ENCODE results near the gene PPIP5K1. TPM values are rescaled to one million over a fixed set of nuclear protein-coding genes. Genes with fewer than 3 reads are reported as not detected.

The PPIP5K1 gene
- total and polyA plus RNA-seq, 2 of the 4 experiments (the other 2 are of a cell fraction), result 12.7 to 14.2 TPM

DNA sequence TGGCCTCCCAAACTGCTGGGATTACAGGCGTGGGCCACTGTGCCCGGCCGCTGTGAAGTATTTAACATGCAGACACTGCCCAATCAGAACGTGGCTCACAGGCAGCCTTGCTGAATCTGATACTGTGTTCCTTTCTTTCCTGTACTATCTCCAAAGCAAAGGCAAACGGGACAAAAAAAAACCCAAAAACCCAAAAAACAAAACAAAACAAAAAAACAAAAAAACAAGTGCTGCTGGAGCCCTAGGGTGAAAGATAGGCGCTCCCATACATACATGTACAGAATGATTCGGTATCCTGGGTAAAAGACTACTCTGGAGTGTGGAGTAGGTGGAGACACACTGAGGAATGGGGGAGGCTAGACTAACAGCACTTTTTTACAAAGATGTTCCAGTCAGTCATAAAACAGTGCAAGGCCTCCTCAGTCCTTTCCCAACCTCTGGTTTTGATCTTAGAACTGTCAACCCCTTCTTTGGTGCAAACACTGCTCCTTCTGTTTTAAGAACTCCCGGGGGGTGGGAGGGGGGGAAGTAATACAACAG, 80.3 kb downstream of the PPIP5K1 start:
- ATAC-seq (ENCODE audit: low read depth) (no peak), DNase-seq (no peak)
- Histone ChIP-seq H3K4me3 (ENCODE audit: insufficient read depth, low read depth, low read length) (peak overlapping the region; percentile 54), H4K5ac (ENCODE audit: low read depth, low read length) (peak overlapping the region; percentile 46), H3K18ac (ENCODE audit: low read depth, low read length) (peak overlapping the region; percentile 36; the same call in 1 of the 2 replicates), H2AFZ (replicated peaks; ENCODE audit: low read length, poor library complexity) (no peak overlapping the region), H3K27ac (ENCODE audit: insufficient read depth, low read length) (peak overlapping the region; percentile 78; the same call in 1 of the 2 replicates), H2BK120ac (ENCODE audit: low read depth, low read length) (no peak overlapping the region; the same call in 1 of the 2 replicates), H2BK5ac (ENCODE audit: low read depth, low read length, poor library complexity, severe bottlenecking) (peak overlapping the region; percentile 63), H3K4me2 (ENCODE audit: low read depth, low read length) (peak overlapping the region; percentile 83), H3K9me1 (ENCODE audit: insufficient read depth, low read length) (peaks cover 17% of the 10 kb centered on the region), H3K56ac (ENCODE audit: extremely low read depth, insufficient read depth, low read length) (0 out of 2 replicates have a peak overlapping the region, but pooled peaks have one; percentile 44), H4K91ac (ENCODE audit: insufficient read depth, low read depth, low read length) (peak overlapping the region; percentile 44; the same call in 1 of the 2 replicates), H3K36me3 (ENCODE audit: control insufficient read depth, insufficient read depth, low read length) (no peaks in the 10 kb centered on the region), H3K14ac (replicated peaks; ENCODE audit: low read depth, low read length) (peak overlapping the region; percentile 76), H2AK5ac (ENCODE audit: low read depth, low read length) (peak overlapping the region; percentile 37; the same call in 1 of the 2 replicates), H2BK15ac (ENCODE audit: low read depth, low read length) (no peak overlapping the region), H3K9ac (ENCODE audit: low read depth, low read length) (peak overlapping the region; percentile 70; the same call in 1 of the 2 replicates), H3K23ac (ENCODE audit: low read depth, low read length) (peak overlapping the region; percentile 85; the same call in 1 of the 2 replicates), H2AK9ac (replicated peaks; ENCODE audit: low read depth, low read length, poor library complexity) (no peak overlapping the region), H3K27me3 (ENCODE audit: control insufficient read depth, insufficient read depth, low read length) (no peaks in the 10 kb centered on the region), H3K4ac (ENCODE audit: low read depth, low read length) (peak overlapping the region; percentile 83; the same call in 1 of the 2 replicates), H3K79me1 (ENCODE audit: low read depth in 1 of 2, low read length in 2 of 2) (peaks cover 0 to 15% of the 10 kb centered on the region in 2 experiments; a peak in 3 of 4 replicates), H3K4me1 (ENCODE audit: control insufficient read depth, insufficient read depth, low read length) (peaks cover 16% of the 10 kb centered on the region), H4K8ac (ENCODE audit: low read depth in 2 of 2, low read length in 2 of 2) (peak overlapping the region; percentile 50 to 88; a peak in 2 of 4 replicates), H3K9me3 (ENCODE audit: control insufficient read depth, insufficient read depth, low read length) (no peaks in the 10 kb centered on the region), H2BK20ac (ENCODE audit: low read depth, low read length) (peak overlapping the region; percentile 8; the same call in 1 of the 2 replicates), H4K20me1 (ENCODE audit: insufficient read depth, low read length) (no peaks in the 10 kb centered on the region)
- in situ Hi-C loops (cut with MboI; ENCODE audit: low sequenced_read_pairs), result no loop called here
- POLR2A ChIA-PET (ENCODE audit: unreplicated experiment), result no interaction called here
- intact Hi-C loops (cut with micrococcal nuclease), result loop anchor here (2.0 to 10.0 kb wide), 2 partner anchors 69 to 265 kb away; partner anchors contain the start of gene ELL3
- CTCF ChIA-PET, result interaction anchor here (1.5 to 1.9 kb wide), 3 partner anchors 10 to 138 kb away, joined by 3 to 4 read pairs (median 3); no protein-coding TSS in a partner anchor
- WGBS, 2 experiments (ENCODE audit: extremely low coverage in 2 of 2, insufficient read length in 1 of 2), result no CpG with 5 or more reads among the region's 8 CpGs
- no peak for TF ChIP-seq NFE2L2 (IDR thresholded peaks at IDR 0.05; ENCODE audit: low read depth, low read length)
- TF ChIP-seq MXI1 (IDR thresholded peaks at IDR 0.05; ENCODE audit: borderline replicate concordance, low read depth, low read length), result no peak
- no peak for TF ChIP-seq MAFK (IDR thresholded peaks at IDR 0.05; ENCODE audit: low read depth, low read length)
- no peak for TF ChIP-seq CHD1 (IDR thresholded peaks at IDR 0.05; ENCODE audit: low read depth, low read length)
- TF ChIP-seq, protein P1, sequence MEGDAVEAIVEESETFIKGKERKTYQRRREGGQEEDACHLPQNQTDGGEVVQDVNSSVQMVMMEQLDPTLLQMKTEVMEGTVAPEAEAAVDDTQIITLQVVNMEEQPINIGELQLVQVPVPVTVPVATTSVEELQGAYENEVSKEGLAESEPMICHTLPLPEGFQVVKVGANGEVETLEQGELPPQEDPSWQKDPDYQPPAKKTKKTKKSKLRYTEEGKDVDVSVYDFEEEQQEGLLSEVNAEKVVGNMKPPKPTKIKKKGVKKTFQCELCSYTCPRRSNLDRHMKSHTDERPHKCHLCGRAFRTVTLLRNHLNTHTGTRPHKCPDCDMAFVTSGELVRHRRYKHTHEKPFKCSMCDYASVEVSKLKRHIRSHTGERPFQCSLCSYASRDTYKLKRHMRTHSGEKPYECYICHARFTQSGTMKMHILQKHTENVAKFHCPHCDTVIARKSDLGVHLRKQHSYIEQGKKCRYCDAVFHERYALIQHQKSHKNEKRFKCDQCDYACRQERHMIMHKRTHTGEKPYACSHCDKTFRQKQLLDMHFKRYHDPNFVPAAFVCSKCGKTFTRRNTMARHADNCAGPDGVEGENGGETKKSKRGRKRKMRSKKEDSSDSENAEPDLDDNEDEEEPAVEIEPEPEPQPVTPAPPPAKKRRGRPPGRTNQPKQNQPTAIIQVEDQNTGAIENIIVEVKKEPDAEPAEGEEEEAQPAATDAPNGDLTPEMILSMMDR (conservative IDR thresholded peaks at IDR 0.05; ENCODE audit: low read depth, low read length), result no peak
- TF ChIP-seq, protein P2, sequence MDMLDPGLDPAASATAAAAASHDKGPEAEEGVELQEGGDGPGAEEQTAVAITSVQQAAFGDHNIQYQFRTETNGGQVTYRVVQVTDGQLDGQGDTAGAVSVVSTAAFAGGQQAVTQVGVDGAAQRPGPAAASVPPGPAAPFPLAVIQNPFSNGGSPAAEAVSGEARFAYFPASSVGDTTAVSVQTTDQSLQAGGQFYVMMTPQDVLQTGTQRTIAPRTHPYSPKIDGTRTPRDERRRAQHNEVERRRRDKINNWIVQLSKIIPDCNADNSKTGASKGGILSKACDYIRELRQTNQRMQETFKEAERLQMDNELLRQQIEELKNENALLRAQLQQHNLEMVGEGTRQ (IDR thresholded peaks at IDR 0.05; ENCODE audit: low read depth, low read length), result no peak
- TF ChIP-seq CEBPB (IDR thresholded peaks at IDR 0.05; ENCODE audit: low read depth, low read length), result no peak
- TF ChIP-seq BHLHE40 (IDR thresholded peaks at IDR 0.05; ENCODE audit: low read depth, low read length), result no peak
- no peak for TF ChIP-seq MAZ (IDR thresholded peaks at IDR 0.05; ENCODE audit: borderline replicate concordance, low read depth, low read length)
- no peak for TF ChIP-seq POLR2A (IDR thresholded peaks at IDR 0.05; ENCODE audit: low read depth, low read length)
- BruUV-seq (replicated peaks), result no TSS peak
- dilution Hi-C loops (cut with HindIII; ENCODE audit: low sequenced_read_pairs, unreplicated experiment), result no loop called here
